HT-29 (cell line): ENCODE results near the gene CPT1C. TPM values are rescaled to one million over a fixed set of nuclear protein-coding genes. Genes with fewer than 3 reads are reported as not detected.

Experiments used
- DNase-seq: peaks from one replicate; pipeline ENCODE4 v3.0.0-alpha.2; 2015; ENCODE audit warnings: low spot score
- total RNA-seq: library from RNA; depleted of rRNA; stranded (reverse); fragments of >200 nt; shearing (Covaris generic); gene quantifications from 2 replicates; pipeline ENCODE4 v1.2.3, GENCODE V29; 2014

The CPT1C gene
- total RNA-seq, 1 experiment from 2014 or later = 1.4 TPM

DNA sequence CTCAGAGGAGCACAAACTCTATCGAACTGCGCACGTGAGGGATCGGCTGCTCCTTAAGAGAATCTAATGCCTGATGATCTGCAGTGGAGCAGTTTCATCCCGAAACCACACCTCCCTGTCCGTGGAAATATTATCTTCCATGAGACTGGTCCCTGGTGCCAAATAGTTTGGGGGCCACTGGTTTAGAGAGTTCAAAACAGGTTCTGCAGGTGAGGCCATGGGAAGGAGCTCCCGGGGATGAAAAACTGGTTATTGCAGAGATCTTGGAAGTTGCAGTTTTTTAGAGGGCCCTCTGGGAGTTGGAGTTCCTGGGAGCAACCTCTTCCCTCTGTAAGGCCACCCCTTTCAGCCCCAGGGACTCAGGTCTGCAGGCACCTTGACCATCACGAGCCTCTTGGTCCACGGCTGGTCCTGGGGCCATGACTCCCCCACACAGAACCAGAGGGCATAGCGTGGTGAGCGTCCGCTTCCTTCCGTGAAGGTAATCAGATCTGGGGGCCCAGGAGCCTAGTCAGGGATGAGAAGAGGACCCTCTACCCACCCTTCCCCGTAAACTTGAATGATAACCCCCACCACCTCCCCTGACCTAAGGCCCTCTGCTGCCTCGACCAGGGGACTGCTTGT lies 30.5 kb upstream of the CPT1C start:
- no peak for DNase-seq

DNA sequence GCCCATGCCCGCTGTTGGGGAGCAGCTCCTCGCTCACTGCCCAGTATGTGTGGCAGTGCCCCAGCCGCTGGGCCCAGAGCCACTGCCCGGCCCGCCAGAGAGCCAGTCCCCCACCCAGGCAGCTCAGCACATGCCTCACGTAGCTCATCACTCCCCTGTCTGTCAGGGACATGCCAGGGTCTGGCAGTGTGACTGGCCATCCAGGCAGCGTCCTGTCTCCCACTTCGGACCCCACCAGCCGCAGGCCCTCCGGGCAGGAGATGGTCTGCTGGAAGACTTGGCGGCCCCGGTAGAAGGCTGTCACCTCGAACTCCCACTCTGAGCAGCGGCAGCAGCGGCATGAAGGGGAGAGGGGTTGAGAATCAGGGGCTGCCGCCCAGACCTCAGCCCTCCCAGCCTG lies 28.9 kb upstream of the CPT1C start:
- no peak for DNase-seq

DNA sequence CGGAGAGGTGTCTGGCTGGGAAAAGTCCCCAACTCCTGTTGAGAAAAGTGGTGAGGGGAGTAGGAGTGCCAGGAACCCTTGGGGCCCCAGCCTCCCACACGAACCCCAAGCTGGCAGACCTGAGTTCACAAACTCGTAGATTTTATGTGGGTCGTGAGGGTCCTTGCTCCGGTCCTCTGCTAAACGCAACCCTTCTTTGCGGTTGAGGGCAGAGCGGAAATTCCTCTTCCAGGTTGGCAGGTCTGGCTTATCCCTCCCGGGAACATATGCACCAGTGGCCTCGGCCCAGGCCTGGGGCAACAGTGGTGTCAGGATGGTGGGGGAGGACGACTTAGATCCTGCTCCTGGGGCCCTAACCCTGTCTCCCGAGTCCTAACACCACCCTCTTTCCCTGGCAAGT lies 27.7 kb upstream of the CPT1C start:
- no peak for DNase-seq

GRCh38 chr19:49664171-49665035 lies 26.5 kb upstream of the CPT1C start:
- DNase-seq = peak; percentile 99

DNA sequence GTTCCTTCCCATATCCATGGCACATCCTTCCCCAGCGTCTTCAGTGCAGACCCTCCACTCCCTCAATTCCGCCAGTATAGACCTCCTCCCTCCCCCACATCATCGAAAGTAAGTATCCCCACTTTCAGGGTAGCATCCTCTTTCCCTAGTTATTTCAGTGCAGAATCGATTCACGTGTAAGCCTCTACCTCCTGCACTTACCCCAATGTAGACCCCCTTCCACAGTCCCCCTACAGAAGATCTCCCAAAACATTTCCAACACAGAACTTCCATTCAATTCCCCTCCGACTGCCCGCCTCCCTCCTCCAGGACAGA lies 25.9 kb upstream of the CPT1C start:
- DNase-seq = no peak

DNA sequence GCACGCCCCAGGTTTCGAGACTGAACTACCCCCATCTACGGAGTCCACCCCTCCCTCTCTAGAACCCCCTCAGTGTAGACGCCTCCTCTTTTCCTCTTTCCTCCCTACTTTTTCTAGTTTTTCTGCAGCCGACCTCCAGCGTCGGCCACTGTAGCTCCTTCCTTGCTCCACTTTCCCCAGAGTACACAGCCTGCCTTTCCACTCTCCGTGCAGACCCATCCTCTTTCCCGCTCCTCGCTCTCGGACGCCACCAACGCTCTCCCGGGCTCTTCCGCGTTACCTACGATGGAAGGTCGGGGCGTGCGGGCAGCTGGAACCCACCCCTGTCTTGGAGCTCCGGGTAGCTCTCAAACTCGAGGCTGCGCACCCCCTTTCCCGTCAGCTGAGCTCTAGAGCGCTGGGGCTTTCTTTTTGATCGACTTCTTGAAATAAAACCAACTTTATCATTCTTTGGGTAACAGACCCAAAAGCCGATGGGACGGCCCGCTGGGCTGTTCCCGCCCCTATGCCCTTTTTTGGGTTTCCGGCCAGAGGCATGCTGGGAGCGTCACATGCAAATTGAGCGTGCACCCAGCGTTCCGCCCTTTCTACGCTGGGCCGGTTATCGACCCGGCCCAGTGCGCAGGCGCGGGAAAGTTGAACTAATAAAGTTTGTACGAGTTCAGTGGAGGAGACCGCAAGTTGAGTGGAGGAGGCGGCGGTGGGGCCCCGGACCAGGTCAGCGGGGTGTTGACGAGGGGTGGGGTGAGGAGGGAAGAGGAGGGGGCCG lies 25.4 kb upstream of the CPT1C start, which contains the start of the genes BCL2L12 and IRF3:
TSS of gene BCL2L12 (plus strand) at position 583 of the 769 bp plus-strand sequence. CDS start 760 bp downstream, outside the sequence.
TSS of gene IRF3 (minus strand) at position 507 of the 769 bp plus-strand sequence. CDS start 1,019 bp downstream, outside the sequence.
- peak; percentile 100 for DNase-seq

- DNase-seq = no peak
These were observed 24.8 kb upstream of the CPT1C start for GRCh38 chr19:49666120-49666444.

DNA sequence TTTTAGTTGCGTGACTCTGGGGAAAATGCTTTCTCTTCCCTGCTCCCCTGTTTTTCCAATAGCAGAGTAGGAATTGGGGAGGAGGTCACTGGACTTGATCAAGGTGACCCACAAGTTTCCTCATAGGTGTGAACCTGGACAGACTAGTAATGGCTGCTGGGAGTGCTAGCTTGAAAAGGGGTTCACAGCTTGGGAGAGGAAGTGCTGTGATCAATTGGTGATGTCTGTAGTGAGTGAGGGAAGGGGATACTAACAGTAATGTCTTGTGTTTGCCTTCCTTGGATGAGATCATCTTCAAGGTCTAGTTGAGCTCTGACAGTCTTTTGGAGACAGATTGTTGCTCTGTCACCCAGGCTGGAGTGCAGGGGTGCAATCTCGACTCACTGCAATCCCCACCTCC lies 23.4 kb upstream of the CPT1C start:
- DNase-seq = no peak

DNA sequence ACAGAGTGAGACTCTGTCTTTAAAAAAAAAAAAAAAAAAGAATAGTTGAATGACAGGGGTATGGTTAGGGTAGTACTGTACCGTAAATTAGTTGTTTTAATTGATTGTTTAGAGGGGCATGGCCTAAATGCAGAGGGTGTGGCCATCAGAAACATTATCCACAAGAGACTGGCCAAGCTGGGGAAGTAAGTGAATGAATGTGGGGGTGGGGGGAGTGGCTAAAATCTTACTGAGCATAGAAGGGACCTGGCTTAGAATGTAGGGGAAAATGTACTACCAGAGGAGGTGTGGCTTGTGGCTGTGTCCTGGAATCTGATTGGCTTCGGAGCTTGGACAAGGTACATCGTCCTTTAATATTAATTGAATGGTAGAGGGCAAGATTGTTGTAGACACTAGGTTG lies 21.4 kb upstream of the CPT1C start:
- DNase-seq = no peak

DNA sequence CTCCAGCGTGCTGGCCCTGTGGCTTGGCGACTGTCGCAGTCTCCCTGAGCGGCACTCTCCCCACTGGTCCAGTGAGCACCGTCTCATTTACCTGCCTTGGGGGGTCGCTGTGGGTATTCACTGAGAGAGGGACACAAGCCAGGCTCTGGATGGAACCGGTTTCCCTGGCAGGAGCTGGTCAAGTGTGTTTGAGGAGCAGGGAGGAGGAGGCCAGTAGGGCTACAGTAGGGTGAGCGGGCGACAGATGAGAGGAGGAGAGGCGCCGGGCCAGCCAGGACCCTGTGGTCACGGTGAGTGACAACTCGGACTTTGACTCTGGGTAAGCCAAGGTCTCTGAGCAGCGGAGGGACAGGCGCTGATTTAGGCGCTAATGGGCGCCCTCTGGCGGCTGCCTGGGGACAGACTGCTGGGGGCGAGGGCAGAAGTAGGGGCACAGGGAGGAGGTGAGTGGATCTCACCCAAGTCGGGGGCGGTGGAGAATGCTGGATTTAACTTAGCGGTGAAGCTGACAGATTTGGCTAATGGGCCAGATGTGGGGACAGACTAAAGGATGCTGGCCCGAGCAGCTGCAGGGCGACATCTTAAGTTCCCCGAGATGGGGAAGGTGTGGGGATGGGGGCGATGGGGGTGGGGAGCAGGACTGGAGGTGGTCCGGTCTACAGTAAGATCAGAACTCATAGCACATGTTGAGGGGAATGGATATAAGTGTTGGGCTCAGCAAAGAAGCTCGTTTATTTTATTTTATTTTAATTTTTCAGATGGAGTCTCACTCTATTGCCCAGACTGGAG lies 18.6 kb upstream of the CPT1C start:
- peak; percentile 95 for DNase-seq

- no peak for DNase-seq
These were observed 14.7 kb upstream of the CPT1C start for GRCh38 chr19:49676136-49676783.

GRCh38 chr19:49676784-49677230 lies 14.1 kb upstream of the CPT1C start:
- DNase-seq = peak; percentile 100

GRCh38 chr19:49677231-49677900 lies 13.6 kb upstream of the CPT1C start, which contains the start of gene PRMT1:
TSS of gene PRMT1 (plus strand) at chr19:49677271. CDS start at chr19:49677281, 10 bp downstream.
- peak; percentile 67 for DNase-seq

- DNase-seq = peak; percentile 93
These were observed 12.8 kb upstream of the CPT1C start for GRCh38 chr19:49677901-49678674.

DNA sequence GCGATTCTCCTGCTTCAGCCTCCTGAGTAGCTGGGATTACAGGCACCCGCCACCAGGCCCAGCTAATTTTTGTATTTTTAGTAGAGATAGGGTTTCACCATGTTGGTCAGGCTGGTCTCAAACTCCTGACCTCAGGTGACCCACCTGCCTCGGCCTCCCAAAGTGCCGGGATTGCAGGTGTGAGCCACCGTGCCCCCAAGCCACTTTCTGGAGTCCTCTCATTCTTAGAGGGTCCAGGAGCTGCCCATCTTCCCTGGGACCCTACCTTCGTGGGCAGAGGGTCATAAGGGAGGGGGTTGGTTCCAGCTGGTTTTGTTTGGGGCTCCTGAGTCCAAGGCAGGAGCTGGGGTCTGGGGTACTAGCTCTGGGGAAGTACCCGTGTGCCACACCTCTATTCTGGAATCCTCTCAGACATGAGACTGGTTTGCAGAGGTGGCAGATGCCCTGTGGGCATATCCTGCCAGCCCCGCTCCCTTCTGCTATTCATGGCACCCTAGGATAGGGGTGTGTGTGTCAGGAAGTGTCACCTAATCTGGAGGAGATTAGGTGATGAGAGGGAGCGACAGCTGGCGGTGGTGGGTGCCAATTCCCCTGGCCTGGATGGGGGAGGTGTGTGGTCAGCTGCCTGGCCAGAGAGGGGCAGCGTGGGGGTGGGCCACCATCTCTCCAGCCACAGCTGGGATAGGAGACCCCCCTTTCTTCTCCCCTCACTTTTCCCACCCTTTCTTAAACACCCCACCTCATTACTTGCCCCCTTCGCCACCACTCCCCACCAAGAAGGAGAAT lies 11.7 kb upstream of the CPT1C start:
- no peak for DNase-seq

- no peak for DNase-seq
These were observed 11.0 kb upstream of the CPT1C start for GRCh38 chr19:49679771-49680413.

GRCh38 chr19:49680421-49681351 lies 10.2 kb upstream of the CPT1C start:
- peak; percentile 99 for DNase-seq
